Cardiac muscle cell (in vitro differentiated cells and primary cell): ENCODE data around the gene OR4N2. TPM values are rescaled to one million over a fixed set of nuclear protein-coding genes. Genes with fewer than 3 reads are reported as not detected.

Experiments
- DNase-seq, 2 donors: peaks; one replicate each; pipeline versions ENCODE4 v3.0.0 to v3.0.0-alpha.2; 2010 to 2017; ENCODE audit warnings: low read depth in 1 of 2, low spot score in 1 of 2
- H3K27ac ChIP-seq: fragments of 200-600 bp; sonication (generic); 2 replicates; pipeline ENCODE4 v1.5.1; 2016
- H3K27me3 ChIP-seq: fragments of 200-600 bp; sonication (generic); 2 replicates; pipeline ENCODE4 v1.6.0; 2016; ENCODE audit warnings: control low read depth
- H3K36me3 ChIP-seq: fragments of 200-600 bp; sonication (generic); 2 replicates; pipeline ENCODE4 v1.5.1; 2016; ENCODE audit warnings: control low read depth
- H3K4me1 ChIP-seq: fragments of 200-600 bp; sonication (generic); 2 replicates; pipeline ENCODE4 v1.8.1; 2017; ENCODE audit warnings: low read depth, mild to moderate bottlenecking, mixed run types
- H3K4me3 ChIP-seq: fragments of 200-600 bp; sonication (generic); 2 replicates; pipeline ENCODE4 v1.5.1; 2016; ENCODE audit warnings: mild to moderate bottlenecking
- H3K9me3 ChIP-seq: fragments of 200-600 bp; sonication (generic); 2 replicates; pipeline ENCODE4 v1.5.1; 2017; ENCODE audit warnings: low read depth, mild to moderate bottlenecking, control low read depth
- polyA plus RNA-seq: library from polyadenylated mRNA; unstranded; fragments of >200 nt; fragmentation: Nextera tagmentation; extraction: Ambion mirVana; gene quantifications from 2 replicates; pipeline ENCODE4 v1.2.1, GENCODE V29; 2016
- total RNA-seq: library from RNA; depleted of rRNA; stranded (reverse); fragments of >200 nt; gene quantifications from 2 replicates; pipeline ENCODE4 v1.2.3, GENCODE V29; 2016
- TF ChIP-seq, protein P1 (sequence below): IDR thresholded peaks from 2 replicates; pipeline ENCODE4 v1.5.1; 2012; ENCODE audit warnings: low read depth, mild to moderate bottlenecking, low read length

Gene OR4N2
- total and polyA plus RNA-seq, 2 experiments from 2014 or later = not detected

DNA sequence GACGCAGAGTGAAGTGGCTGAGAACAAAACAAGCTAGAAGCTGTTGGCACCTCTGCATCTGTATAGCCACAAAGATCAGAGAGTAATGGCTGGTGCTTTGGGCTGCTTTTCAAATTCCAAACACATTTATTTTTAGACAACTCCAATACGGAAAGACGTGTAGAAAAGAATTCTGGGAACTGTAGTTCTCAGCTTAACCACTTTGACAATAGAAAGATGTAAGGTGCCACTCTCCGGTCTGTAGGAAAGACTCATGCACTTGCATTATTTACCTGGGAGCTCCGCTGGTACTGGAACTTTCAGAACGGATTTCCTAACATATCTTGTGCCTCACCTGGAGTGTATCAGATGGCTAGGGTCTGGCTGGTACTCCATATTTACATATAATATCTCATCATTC is 69.6 kb downstream of the OR4N2 start:
- no peaks in the 10 kb centered on the region for H3K4me1 ChIP-seq
- TF ChIP-seq, protein P1, sequence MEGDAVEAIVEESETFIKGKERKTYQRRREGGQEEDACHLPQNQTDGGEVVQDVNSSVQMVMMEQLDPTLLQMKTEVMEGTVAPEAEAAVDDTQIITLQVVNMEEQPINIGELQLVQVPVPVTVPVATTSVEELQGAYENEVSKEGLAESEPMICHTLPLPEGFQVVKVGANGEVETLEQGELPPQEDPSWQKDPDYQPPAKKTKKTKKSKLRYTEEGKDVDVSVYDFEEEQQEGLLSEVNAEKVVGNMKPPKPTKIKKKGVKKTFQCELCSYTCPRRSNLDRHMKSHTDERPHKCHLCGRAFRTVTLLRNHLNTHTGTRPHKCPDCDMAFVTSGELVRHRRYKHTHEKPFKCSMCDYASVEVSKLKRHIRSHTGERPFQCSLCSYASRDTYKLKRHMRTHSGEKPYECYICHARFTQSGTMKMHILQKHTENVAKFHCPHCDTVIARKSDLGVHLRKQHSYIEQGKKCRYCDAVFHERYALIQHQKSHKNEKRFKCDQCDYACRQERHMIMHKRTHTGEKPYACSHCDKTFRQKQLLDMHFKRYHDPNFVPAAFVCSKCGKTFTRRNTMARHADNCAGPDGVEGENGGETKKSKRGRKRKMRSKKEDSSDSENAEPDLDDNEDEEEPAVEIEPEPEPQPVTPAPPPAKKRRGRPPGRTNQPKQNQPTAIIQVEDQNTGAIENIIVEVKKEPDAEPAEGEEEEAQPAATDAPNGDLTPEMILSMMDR = no peak
- no peaks in the 10 kb centered on the region for H3K9me3 ChIP-seq
- no peak for DNase-seq
- no peak overlapping the region for H3K27ac ChIP-seq
- no peaks in the 10 kb centered on the region for H3K27me3 ChIP-seq
- no peak overlapping the region for H3K4me3 ChIP-seq
- no peaks in the 10 kb centered on the region for H3K36me3 ChIP-seq

DNA sequence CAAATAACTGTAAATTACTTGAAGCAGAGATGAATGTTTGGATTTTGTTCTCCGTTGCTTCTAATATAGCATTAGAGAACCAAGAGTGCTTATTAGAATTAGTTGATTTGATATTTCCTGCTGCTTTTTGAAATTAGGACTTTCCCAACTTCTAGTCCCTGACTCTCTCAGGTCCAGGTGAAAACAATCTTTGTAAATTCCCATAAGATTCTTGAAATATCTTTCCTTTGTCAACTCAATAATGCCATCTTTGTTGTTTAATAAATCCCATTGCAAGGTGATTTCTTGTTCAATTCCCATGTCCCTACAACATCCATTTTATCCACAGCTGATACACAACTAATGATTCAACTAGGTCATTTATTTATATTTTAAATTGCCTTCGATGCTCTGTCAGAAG is 71.3 kb downstream of the OR4N2 start, which contains the start of gene OR4K2:
Gene OR4K2, plus strand, starts transcription at position 301 of the 400 bp plus-strand sequence. CDS start 1,126 bp downstream, outside the sequence.
- Histone ChIP-seq H3K27ac (no peak within 1 kb of the TSS), H3K27me3 (no peaks in the 10 kb centered on the region), H3K36me3 (no peaks in the 10 kb centered on the region), H3K9me3 (no peaks in the 10 kb centered on the region), H3K4me3 (no peak within 1 kb of the TSS), H3K4me1 (no peaks in the 10 kb centered on the region)
- TF ChIP-seq, protein P1 = no peak
- no peak for DNase-seq

DNA sequence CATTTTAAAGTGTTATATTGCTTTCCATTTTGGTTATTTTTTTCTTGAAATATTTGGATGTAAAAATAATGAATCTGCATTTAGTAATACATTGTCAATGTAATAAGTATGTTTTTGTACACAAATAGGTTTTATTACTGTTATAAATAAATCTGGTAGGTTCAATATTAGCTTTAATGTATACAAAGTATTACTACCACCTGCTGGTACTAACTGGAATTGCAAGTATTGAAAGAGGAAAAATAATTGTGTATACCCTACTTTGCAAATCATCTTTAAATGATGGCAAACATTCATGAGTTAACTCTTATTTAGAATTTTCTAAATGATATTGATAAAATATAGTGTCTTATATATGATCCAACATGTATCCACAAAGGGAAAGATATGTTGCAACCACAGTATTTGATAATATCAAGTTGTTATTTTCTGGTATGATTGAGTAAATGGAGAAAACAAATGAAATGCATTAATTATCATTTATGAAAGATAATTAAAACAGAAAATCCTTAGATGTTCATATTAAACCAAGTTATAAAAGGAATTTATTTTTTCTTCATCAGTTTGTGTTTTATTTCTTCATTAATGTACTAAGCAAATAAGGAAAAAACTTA is 74.6 kb downstream of the OR4N2 start:
- Histone ChIP-seq H3K4me3 (no peak overlapping the region), H3K27me3 (no peaks in the 10 kb centered on the region), H3K9me3 (no peaks in the 10 kb centered on the region), H3K4me1 (no peaks in the 10 kb centered on the region), H3K36me3 (no peaks in the 10 kb centered on the region), H3K27ac (no peak overlapping the region)
- DNase-seq = no peak
- TF ChIP-seq, protein P1 = peak; percentile 27

Other genes with a start within 250 kb of the OR4N2 start
- not detected in 2 replicates for gene OR11H2, start 89.9 kb upstream of the OR4N2 start, total RNA-seq
- not detected in 2 replicates for gene OR11H2, start 89.9 kb upstream of the OR4N2 start, polyA plus RNA-seq
- gene OR4Q3, start 60.2 kb upstream of the OR4N2 start, total RNA-seq = not detected in 2 replicates
- not detected in 2 replicates for gene OR4Q3, start 60.2 kb upstream of the OR4N2 start, polyA plus RNA-seq
- gene OR4M1, start 30.3 kb upstream of the OR4N2 start, total RNA-seq = not detected in 2 replicates
- not detected in 2 replicates for gene OR4M1, start 30.3 kb upstream of the OR4N2 start, polyA plus RNA-seq
- not detected in 2 replicates for gene OR4K2, start 71.4 kb downstream of the OR4N2 start, total RNA-seq
- not detected in 2 replicates for gene OR4K2, start 71.4 kb downstream of the OR4N2 start, polyA plus RNA-seq
- not detected in 2 replicates for gene OR4K5, start 116.8 kb downstream of the OR4N2 start, total RNA-seq
- gene OR4K5, start 116.8 kb downstream of the OR4N2 start, polyA plus RNA-seq = not detected in 2 replicates
- not detected in 2 replicates for gene OR4K1, start 127.1 kb downstream of the OR4N2 start, total RNA-seq
- not detected in 2 replicates for gene OR4K1, start 127.1 kb downstream of the OR4N2 start, polyA plus RNA-seq
- gene OR4K15, start 171.8 kb downstream of the OR4N2 start, total RNA-seq = not detected in 2 replicates
- not detected in 2 replicates for gene OR4K15, start 171.8 kb downstream of the OR4N2 start, polyA plus RNA-seq
- not detected in 2 replicates for gene OR4Q2, start 198.4 kb downstream of the OR4N2 start, total RNA-seq
- gene OR4Q2, start 198.4 kb downstream of the OR4N2 start, polyA plus RNA-seq = not detected in 2 replicates
- gene OR4K14, start 215.5 kb downstream of the OR4N2 start, total RNA-seq = not detected in 2 replicates
- not detected in 2 replicates for gene OR4K14, start 215.5 kb downstream of the OR4N2 start, polyA plus RNA-seq
- gene OR4K13, start 232.3 kb downstream of the OR4N2 start, total RNA-seq = not detected in 2 replicates
- gene OR4K13, start 232.3 kb downstream of the OR4N2 start, polyA plus RNA-seq = not detected in 2 replicates